Smooth muscle cell of bladder (primary cell): ENCODE data around the gene SPAG17. TPM values are rescaled to one million over a fixed set of nuclear protein-coding genes. Genes with fewer than 3 reads are reported as not detected.

Experiments
- total RNA-seq: library from RNA; depleted of rRNA; stranded (reverse); fragments of >200 nt; gene quantifications from 2 replicates; pipeline ENCODE4 v1.2.3, GENCODE V29; 2014

Gene SPAG17
- under 0.01 and 0.37 TPM in 2 replicates for total RNA-seq

GRCh38 chr1:118185084-118185832 lies at the start of gene SPAG17:
TSS of gene SPAG17 (minus strand) at chr1:118185228. CDS start at chr1:118185157, 71 bp downstream.

GRCh38 chr1:117929343-117930172 lies 255.5 kb downstream of the SPAG17 start, which contains the start of the genes GDAP2 and WDR3:
TSS of gene GDAP2 (minus strand) at chr1:117929621. CDS start at chr1:117920357, 9,264 bp downstream.
TSS of gene WDR3 (plus strand) at chr1:117929739. CDS start at chr1:117933320, 3,581 bp downstream.

